HG03025 (cell line): ENCODE data around the gene OSBPL3.

Source experiments
- ATAC-seq: cut with Tn5 transposase; IDR thresholded peaks from one replicate; pipeline ENCODE4 v1.9.1; 2021; ENCODE audit warnings: mild to moderate bottlenecking, moderate library complexity; ENCODE audit not compliant: unreplicated experiment, low FRiP score

Gene OSBPL3

DNA sequence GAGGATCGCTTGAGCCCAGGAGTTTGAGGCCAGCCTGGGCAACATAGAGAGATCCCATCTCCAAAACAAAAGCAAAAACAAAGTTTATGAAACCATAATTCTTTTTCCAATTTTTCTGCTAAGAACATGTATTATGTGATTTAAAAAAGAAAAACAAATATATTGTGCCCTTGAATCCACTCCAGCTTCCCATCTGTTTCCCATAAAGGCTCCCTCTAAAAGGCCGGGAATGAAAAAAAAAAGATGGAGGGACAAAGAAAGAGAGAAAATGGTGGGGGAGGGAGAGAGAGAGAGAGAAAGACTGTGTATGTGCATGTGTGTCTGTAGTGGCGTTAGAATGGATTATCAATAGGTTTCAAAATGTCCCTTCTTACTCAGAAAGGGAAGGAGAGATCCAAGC is 202.2 kb downstream of the OSBPL3 start:
- ATAC-seq = no peak

DNA sequence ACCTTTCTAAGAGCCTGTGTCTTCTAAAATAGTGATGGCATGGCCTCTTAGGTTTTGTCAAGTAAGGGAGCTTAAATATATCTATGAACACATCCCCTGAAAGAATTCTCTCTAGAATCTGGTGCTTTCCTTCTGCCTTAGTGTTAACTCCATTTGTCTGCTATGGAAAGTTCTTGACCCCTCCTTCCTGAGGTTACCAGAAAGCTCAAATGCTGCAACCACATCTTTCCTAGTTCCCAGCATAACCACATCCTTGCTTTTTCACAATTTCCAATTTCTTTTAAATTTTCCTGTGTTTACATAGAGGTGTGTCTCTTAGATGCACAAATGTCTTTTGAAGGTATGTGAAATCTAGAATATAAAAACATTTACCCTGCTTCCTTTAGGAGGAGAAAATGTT is 206.3 kb downstream of the OSBPL3 start:
- ATAC-seq = no peak

GRCh38 chr7:24769851-24770250 is 210.1 kb downstream of the OSBPL3 start:
- no peak for ATAC-seq

DNA sequence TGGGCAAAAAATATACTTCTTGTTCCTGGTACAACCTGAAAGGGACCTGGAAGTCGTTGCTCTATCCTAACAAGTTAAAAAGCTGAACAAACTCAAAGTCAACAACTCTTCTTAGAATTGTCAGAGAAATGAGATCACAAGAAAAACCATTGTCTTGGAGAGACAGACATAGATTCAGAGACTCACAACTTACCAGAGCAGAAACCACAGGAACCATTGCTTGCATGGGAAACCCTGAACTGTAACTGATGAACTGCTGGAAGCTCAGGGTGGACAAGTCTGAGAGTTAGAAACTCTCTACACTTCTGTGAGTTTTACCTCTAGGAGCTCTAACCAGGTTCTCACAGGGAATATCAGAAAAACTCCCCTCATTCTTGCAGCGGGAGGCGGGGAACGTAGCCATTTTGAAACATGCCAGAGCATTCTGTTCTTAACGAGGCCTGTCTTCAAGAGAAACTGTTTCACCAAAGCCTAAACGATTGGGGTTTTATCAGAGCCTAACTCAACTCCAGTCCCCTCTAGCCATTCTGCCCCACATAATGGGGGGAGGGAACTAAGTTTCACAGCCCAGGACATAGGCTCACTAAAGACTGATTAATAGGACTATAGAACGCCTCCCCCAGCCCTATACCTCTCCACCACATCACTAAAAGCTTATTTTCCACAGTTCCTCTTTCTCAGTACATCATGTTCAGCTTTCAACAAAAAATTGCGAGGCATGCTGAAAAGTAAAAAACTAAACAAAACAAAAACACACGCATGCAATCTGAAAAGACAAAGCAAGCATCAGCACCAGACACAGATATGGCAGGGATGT is 210.8 kb downstream of the OSBPL3 start:
- no peak for ATAC-seq

GRCh38 chr7:24767878-24768569 is 212.0 kb downstream of the OSBPL3 start:
- ATAC-seq = no peak

DNA sequence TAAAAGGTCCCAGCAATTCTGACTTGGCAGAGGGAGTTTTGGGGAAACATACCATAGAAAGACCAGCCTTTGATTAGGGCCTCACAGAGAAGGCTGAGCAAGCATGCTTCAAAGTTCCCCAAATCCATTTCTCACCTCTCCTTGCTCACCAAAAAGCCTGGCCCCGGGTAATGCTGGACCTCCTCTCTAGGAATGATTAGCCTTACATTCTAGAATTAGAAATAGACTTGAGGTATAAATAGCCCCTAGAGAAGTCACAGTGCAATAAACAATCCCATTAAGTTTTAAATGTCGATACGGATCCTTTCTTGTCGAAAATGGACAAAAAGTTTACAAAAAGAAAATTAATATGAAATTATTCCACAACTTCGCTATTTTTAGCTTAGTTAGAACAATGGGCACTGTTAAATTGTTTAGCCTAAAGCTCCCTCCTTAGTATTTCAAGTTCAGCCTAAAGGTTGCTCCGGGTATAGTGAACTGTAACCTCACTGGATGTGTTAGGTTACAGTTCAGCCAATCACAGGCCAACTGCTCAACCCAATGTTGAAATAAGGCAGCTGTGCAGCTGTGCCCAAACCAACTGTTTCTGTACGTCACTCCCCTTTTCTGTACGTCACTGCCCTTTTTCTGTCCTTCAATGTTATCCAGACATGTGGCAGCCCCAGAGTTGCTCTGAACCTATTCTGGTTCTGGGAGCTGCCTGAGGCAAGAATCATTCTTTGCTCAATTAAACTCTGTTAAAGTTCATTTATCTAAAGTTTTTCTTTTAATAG is 214.8 kb downstream of the OSBPL3 start:
- no peak for ATAC-seq

DNA sequence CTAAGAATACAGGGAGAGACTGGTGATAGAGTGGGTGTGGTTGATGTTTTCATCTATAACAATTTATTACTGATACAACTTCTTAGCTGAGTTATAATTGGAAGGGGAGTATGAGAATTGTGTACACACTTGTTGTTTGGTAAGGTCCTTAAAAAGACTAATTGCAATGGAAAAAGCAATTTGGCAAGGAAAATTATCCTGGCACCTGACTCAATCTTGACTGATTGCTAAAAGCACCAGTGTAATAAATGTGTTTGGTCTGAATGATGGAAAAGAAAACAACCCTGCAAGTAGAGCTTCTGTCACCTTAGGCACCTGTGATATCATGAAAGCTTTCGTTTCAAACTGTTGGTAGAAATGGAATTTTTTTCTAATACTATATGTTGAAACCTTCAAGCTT is 216.0 kb downstream of the OSBPL3 start:
- no peak for ATAC-seq

GRCh38 chr7:24763303-24763901 is 216.6 kb downstream of the OSBPL3 start:
- ATAC-seq = no peak

DNA sequence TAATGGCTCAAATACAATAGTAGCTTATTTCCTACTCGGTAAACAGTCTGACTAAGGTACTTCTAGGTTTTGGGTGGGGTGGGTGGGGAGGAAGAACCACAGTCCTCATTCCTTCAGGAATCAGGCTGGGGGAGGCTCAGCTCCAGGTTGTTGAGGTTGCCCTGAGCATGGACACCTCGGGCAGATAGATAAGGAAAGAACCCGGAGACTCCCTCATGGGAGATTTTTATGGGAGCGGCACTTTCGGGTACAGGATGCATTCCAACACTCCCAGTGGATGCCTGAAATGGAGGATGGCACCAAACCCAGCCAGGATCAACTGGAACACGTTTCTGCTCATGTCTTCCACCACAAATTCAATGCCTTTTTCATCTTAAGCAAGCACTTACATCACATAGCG is 217.2 kb downstream of the OSBPL3 start:
- ATAC-seq = no peak

DNA sequence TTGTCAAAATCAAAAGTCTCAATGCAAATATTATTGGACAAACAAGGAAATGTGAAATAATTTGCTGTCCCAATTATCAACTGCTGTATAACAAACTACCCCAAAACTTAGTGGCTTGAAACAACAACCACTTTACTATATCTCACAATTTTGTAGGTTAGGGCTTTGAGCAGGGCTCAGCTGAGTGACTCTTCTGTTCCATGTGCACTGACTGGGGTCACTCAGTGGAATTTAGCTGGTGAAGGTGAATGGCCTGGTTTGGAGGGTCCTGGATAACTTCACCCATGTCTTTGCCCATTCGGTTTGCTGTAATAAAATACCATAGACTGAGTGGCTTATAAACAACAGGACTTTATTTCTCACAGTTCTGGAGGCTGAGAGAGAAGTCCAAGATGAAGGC is 219.0 kb downstream of the OSBPL3 start:
- ATAC-seq = no peak

DNA sequence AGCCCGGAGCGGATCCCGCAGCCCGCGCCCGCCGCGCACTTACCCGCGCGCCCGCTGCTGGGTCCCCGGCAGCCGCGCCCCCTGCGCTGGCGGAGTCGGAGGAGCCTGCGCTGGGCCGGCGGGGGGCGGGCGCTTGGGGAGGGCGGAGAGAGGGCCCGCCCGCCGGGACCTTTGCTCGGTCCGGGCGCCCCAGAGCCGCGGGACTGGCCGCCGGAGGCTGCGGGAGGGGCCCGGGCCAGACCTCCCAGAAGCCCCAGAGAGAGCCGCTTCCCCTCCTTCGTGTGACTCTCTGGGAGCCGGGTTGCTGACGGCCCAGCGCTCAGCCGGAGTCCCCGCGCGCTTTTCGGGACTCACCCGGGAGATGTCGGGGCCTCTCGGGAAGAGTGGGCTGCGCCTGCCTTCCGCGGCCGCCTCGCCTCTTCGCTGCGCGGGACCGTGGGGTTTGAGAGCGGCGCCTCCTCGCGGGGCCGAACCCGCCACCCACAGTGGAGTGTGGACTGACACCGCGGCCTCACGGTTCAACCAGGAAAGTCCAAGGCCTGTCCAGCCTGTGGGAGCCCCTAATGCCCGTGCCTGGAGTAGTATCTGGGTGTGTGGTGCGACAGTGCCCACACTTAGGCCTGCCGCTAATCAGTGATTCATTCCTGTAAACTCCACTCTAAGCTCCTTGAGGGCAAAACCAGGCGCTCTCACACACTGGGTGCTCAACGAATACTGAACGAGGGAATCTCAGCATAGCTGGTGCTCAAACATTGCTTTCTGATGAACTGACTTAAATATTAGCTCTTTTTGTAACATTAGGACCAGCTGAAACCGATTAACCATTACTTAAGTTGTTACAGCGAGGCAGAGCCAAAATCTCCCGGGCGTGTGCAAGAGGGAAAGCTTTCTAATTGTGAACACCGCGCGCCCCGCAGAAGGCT is 222.4 kb downstream of the OSBPL3 start, which contains the start of gene GSDME:
Gene GSDME (minus strand): TSS at position 112 of the 923 bp plus-strand sequence. CDS start 7,690 bp downstream, outside the sequence.
- peak; percentile 50 for ATAC-seq

DNA sequence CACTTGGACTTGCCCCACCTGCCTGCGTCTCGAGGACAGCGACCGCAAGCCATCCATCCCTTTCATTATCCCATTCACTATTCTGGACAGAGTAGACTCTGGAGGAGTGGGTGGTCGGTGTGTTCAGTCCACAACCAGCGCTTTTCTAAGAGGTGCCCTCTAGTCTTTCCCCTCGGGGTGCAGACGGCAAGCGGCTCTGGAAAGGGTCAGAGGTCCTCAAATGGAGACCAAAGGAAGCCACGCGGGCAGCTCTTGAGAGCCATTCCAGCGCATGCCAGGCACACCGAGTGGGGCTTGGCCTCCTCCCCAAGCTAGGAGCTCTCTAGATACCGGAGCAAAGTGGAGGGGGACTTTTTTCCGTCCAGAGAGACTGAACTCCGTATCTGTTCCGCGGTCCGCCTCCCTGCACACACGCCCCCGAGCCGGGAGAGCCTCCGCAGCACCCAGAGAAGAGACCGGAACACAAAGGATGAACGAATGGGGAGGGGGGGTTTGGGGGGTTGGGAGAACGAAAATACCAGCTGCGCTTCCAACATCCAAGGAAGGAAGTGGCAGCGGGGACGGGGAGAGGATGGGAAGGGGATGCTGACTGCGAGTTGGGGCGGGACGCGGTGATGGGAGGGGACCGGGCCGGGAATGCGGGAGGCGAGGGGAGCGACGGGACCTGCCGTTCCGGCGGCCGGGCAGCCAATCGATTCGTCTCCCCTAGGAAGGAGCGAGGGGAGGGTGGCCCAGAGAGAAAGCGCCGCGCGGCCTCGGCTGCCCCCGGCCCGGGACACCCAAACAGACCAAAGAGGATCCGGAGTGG is 223.2 kb downstream of the OSBPL3 start:
- ATAC-seq = peak; percentile 22

DNA sequence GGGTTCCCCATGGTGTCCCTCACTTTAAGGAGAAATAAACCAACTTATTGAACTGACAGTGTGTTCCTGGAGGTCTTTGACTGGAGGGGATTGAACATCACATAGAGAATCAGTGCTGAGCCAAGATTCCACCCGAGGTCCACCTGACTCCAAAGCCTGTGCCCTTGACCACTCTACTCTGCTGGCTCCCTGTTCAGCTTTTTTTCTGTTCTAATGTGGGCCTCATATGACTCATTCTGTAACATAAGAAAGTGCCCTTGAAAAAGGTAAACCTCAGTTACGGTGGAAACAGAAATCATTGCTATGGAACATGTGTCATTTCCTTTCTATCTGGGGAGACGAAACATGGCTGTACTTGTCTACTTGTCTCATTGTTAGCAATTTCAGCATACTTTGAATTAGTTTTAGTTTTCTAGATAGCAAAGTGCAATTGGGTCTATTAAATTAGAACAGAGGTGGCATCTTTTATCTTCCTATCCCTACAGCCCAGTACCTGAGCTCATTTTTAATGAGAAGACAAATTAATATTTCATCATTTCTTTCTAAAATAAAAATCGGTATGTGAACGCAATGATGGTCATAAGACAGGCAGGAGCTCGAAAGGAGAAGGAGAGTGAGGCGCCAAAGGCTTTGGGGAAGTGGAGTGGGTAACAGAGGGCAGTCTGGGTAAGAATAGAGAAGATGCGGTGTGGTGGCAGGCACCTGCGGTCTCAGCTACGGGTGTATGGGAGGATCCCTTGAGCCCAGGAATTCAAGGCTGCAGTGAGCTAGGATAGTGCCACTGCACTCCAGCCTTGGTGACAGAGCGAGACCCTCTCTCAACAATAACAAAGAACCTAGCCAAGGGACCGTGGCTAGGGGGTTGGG is 224.2 kb downstream of the OSBPL3 start:
- peak; percentile 42 for ATAC-seq

GRCh38 chr7:24754906-24755506 is 225.0 kb downstream of the OSBPL3 start:
- no peak for ATAC-seq

GRCh38 chr7:24752073-24752800 is 227.7 kb downstream of the OSBPL3 start:
- ATAC-seq = no peak

GRCh38 chr7:24751484-24751883 is 228.5 kb downstream of the OSBPL3 start:
- ATAC-seq = no peak
